ENCODE data around the gene SULT1C4. TPM values are rescaled to one million over a fixed set of nuclear protein-coding genes. Genes with fewer than 3 reads are reported as not detected.
"Not testable (repeated sequence)": the region's sequence is repeated elsewhere in the genome, so short reads cannot be mapped to it uniquely, and the experiment has no call there.

SULT1C4 gene
- total RNA-seq, 1 experiment from 2014 or later, result 0.96 TPM

- Histone ChIP-seq H3K27ac (ENCODE audit: insufficient read length, low read depth, low read length) (no peak overlapping the region), H2AK5ac (ENCODE audit: insufficient read length, low read length) (no peak overlapping the region), H4K5ac (ENCODE audit: insufficient read length, low read depth, low read length) (no peak overlapping the region), H3K23ac (ENCODE audit: insufficient read length, low read depth, low read length) (no peak overlapping the region), H2AFZ (ENCODE audit: low read length) (no peak overlapping the region), H3K4me2 (ENCODE audit: insufficient read depth, insufficient read length, low read length) (no peak overlapping the region), H3K14ac (ENCODE audit: insufficient read depth, low read length) (no peak overlapping the region), H3K27me3 (ENCODE audit: insufficient read depth, low read length) (no peaks in the 10 kb centered on the region), H2BK15ac (ENCODE audit: low read depth, low read length) (no peak overlapping the region), H2BK5ac (ENCODE audit: insufficient read length, low read length) (no peak overlapping the region), H2BK12ac (ENCODE audit: insufficient read length, low read depth, low read length) (no peak overlapping the region), H4K91ac (ENCODE audit: insufficient read length, low read depth, low read length) (no peak overlapping the region), H4K20me1 (ENCODE audit: control insufficient read depth, insufficient read depth, insufficient read length) (no peaks in the 10 kb centered on the region), H4K8ac (replicated peaks; ENCODE audit: insufficient read length, low read depth, low read length) (no peak overlapping the region), H3K79me2 (ENCODE audit: insufficient read depth, low read length) (no peaks in the 10 kb centered on the region), H3T11ph (ENCODE audit: low read length) (no peak overlapping the region), H2BK120ac (ENCODE audit: low read depth, low read length, poor library complexity, severe bottlenecking) (no peak overlapping the region), H3K9ac (ENCODE audit: extremely low read depth, insufficient read length, low read length) (no peak overlapping the region), H2BK20ac (ENCODE audit: low read depth, low read length, poor library complexity, severe bottlenecking) (no peak overlapping the region), H3K4ac (ENCODE audit: low read depth, low read length) (no peak overlapping the region), H3K56ac (ENCODE audit: insufficient read length, low read depth, low read length) (no peak overlapping the region), H3K23me2 (ENCODE audit: insufficient read length, low read depth, low read length, poor library complexity, severe bottlenecking) (no peaks in the 10 kb centered on the region), H3K18ac (ENCODE audit: insufficient read length, low read depth, low read length) (no peak overlapping the region), H3K4me1 (ENCODE audit: insufficient read depth, low read length) (no peaks in the 10 kb centered on the region), H3K79me1 (ENCODE audit: insufficient read depth, low read depth, low read length, poor library complexity, severe bottlenecking) (no peaks in the 10 kb centered on the region), H3K9me3 (ENCODE audit: control insufficient read depth, low read depth, low read length) (no peaks in the 10 kb centered on the region)
- Mint-ChIP-seq H3K4me3 (no peak overlapping the region), H3K27ac (no peak overlapping the region), H3K36me3 (ENCODE audit: insufficient read depth in 1 of 3, low read depth in 3 of 3) (no peaks in the 10 kb centered on the region), H3K27me3 (ENCODE audit: low read depth) (peaks cover 1% of the 10 kb centered on the region; the same call in 1 of the 2 replicates), H3K4me1 (0 out of 4 replicates have a peak, but pooled peaks cover 0 to 2% of the 10 kb centered on the region in 2 experiments), H3K9me3 (no peaks in the 10 kb centered on the region; a peak in 1 of 5 replicates)
- WGBS (ENCODE audit: extremely low coverage, insufficient read length, low lambda C conversion rate), result no CpG with 5 or more reads among the region's 2 CpGs
- DNase-seq, result no peak
- no peak for TF ChIP-seq CTCF (conservative IDR thresholded peaks at IDR 0.05)
These were observed 50.7 kb downstream of the SULT1C4 start for GRCh38 chr2:108428286-108429009.

GRCh38 chr2:108435578-108435977 lies 57.8 kb downstream of the SULT1C4 start:
- H3K27ac ChIP-seq (ENCODE audit: insufficient read length, low read depth, low read length); H3K4me3 Mint-ChIP-seq; H4K8ac ChIP-seq (replicated peaks; ENCODE audit: insufficient read length, low read depth, low read length); H3K4me2 ChIP-seq (ENCODE audit: insufficient read depth, insufficient read length, low read length); H3K4me1 ChIP-seq (ENCODE audit: insufficient read depth, low read length); H3K79me1 ChIP-seq (ENCODE audit: insufficient read depth, low read depth, low read length, poor library complexity, severe bottlenecking); H2BK15ac ChIP-seq (ENCODE audit: low read depth, low read length); H2BK20ac ChIP-seq (ENCODE audit: low read depth, low read length, poor library complexity, severe bottlenecking); H4K91ac ChIP-seq (ENCODE audit: insufficient read length, low read depth, low read length); H3K9ac ChIP-seq (ENCODE audit: extremely low read depth, insufficient read length, low read length); H4K5ac ChIP-seq (ENCODE audit: insufficient read length, low read depth, low read length); H2BK120ac ChIP-seq (ENCODE audit: low read depth, low read length, poor library complexity, severe bottlenecking); H3K23ac ChIP-seq (ENCODE audit: insufficient read length, low read depth, low read length); DNase-seq; H3K23me2 ChIP-seq (ENCODE audit: insufficient read length, low read depth, low read length, poor library complexity, severe bottlenecking); H2BK5ac ChIP-seq (ENCODE audit: insufficient read length, low read length); H3K27me3 Mint-ChIP-seq (ENCODE audit: low read depth); H3K27me3 ChIP-seq (ENCODE audit: insufficient read depth, low read length); H4K20me1 ChIP-seq (ENCODE audit: control insufficient read depth, insufficient read depth, insufficient read length); H3T11ph ChIP-seq (ENCODE audit: low read length); H3K4ac ChIP-seq (ENCODE audit: low read depth, low read length); H3K27ac Mint-ChIP-seq; H3K14ac ChIP-seq (ENCODE audit: insufficient read depth, low read length); H3K18ac ChIP-seq (ENCODE audit: insufficient read length, low read depth, low read length); H2AFZ ChIP-seq (ENCODE audit: low read length); H3K56ac ChIP-seq (ENCODE audit: insufficient read length, low read depth, low read length); H3K79me2 ChIP-seq (ENCODE audit: insufficient read depth, low read length); H3K4me1 Mint-ChIP-seq; H3K9me3 ChIP-seq (ENCODE audit: control insufficient read depth, low read depth, low read length); H2AK5ac ChIP-seq (ENCODE audit: insufficient read length, low read length); H2BK12ac ChIP-seq (ENCODE audit: insufficient read length, low read depth, low read length); H3K36me3 Mint-ChIP-seq (ENCODE audit: insufficient read depth in 1 of 3, low read depth in 3 of 3): not testable (repeated sequence)
- H3K9me3 Mint-ChIP-seq, result peaks cover 2 to 10% of the 10 kb centered on the region in 2 experiments; a peak in 4 of 5 replicates
- whole genome bisulfite sequencing (ENCODE audit: extremely low coverage, insufficient read length, low lambda C conversion rate), result no CpG with 5 or more reads among the region's 1 CpG

All from H9 (cell line).